K562 (cell line): Measurements from ENCODE around the gene GPR153. TPM values are rescaled to one million over a fixed set of nuclear protein-coding genes. Genes with fewer than 3 reads are reported as not detected.

Source experiments
- ATAC-seq: fragments of 200-7000 bp; cut with Tn5 transposase; 3 replicates; pipeline ENCODE4 v1.9.1; 2020; ENCODE audit warnings: moderate library complexity
- BruUV-seq: library from RNA; stranded (reverse); fragments of 400-500 nt; replicated peaks from 2 replicates; lab custom pipeline; 2021; lab: Mats Ljungman, UMichigan
- CTCF ChIA-PET: fragments of 300-600 bp; formaldehyde crosslinking; extraction: SDS; loops from one replicate; lab custom pipeline; 2021; ENCODE audit warnings: low intra/inter-chr PET ratio; lab: Yijun Ruan, JAX
- POLR2A ChIA-PET: fragments of 300-600, 350-650 bp; sonication (Branson Sonifier 250); formaldehyde crosslinking; extraction: SDS; loops from one replicate; lab custom pipeline; 2021; ENCODE audit warnings: antibody characterized with exemption, inconsistent platforms; lab: Yijun Ruan, JAX
- DNase-seq, 4 experiments: peaks; one replicate each; pipeline versions ENCODE4 v3.0.0 to v3.0.0-alpha.2; 2011 to 2018; ENCODE audit warnings: low spot score in 3 of 4, mixed read lengths in 3 of 4; ENCODE audit errors: extremely low read depth in 1 of 4
- FAIRE-seq: peaks from 2 replicates; lab custom pipeline; 2011; peaks lifted over from hg19 to GRCh38; lab: Jason Lieb, UNC
- H2AFZ ChIP-seq: 2 replicates; pipeline ENCODE4 v1.6.0; 2011; ENCODE audit warnings: low read depth, low read length, control low read depth, inconsistent platforms
- H3K27ac ChIP-seq: fragments of 200-600 bp; 3 replicates; pipeline ENCODE4 v1.8.0; 2011; ENCODE audit warnings: low read depth, mild to moderate bottlenecking, control low read depth, inconsistent platforms, low read length, moderate library complexity, mixed read lengths; ENCODE audit errors: extremely low read depth
- H3K27me3 ChIP-seq, 2 experiments: fragments of 300-600 bp in 1 of 2; 2 replicates in 1 of 2; 3 replicates in 1 of 2; pipeline versions ENCODE4 v1.6.0 to v1.8.0; 2011; ENCODE audit warnings: inconsistent platforms in 2 of 2, low read length in 2 of 2, mild to moderate bottlenecking in 1 of 2, mixed read lengths in 1 of 2, moderate library complexity in 1 of 2; ENCODE audit not compliant: control insufficient read depth in 2 of 2, insufficient read depth in 2 of 2
- H3K36me3 ChIP-seq: fragments of 300-600 bp; 3 replicates; pipeline ENCODE4 v1.8.0; 2011; ENCODE audit warnings: mild to moderate bottlenecking, low read length, inconsistent platforms; ENCODE audit not compliant: control insufficient read depth, insufficient read depth
- H3K4me1 ChIP-seq, 2 experiments: fragments of 200-600 bp in 1 of 2; replicated peaks in 1 of 2; 2 replicates in 1 of 2; 3 replicates in 1 of 2; pipeline versions ENCODE4 v1.5.1 to v1.8.0; 2011; ENCODE audit warnings: inconsistent platforms in 2 of 2, low read length in 2 of 2, mild to moderate bottlenecking in 1 of 2, mixed read lengths in 1 of 2, moderate library complexity in 1 of 2; ENCODE audit not compliant: control insufficient read depth in 2 of 2, insufficient read depth in 2 of 2
- H3K4me2 ChIP-seq: 2 replicates; pipeline ENCODE4 v1.6.1; 2011; ENCODE audit warnings: low read length, control low read depth, inconsistent platforms, mixed read lengths; ENCODE audit not compliant: insufficient read depth
- H3K4me3 ChIP-seq: fragments of 200-600 bp; sonication (generic), shearing (Covaris generic); 2 replicates; pipeline ENCODE4 v1.5.1; 2016; ENCODE audit warnings: control low read depth, inconsistent platforms
- H3K79me2 ChIP-seq: fragments of 200-600 bp; 3 replicates; pipeline ENCODE4 v1.8.0; 2011; ENCODE audit warnings: low read length, inconsistent platforms; ENCODE audit not compliant: control insufficient read depth, insufficient read depth
- H3K9ac ChIP-seq, 2 experiments: 2 replicates each; pipeline versions ENCODE4 v1.6.0 to v1.6.1; 2011; ENCODE audit warnings: low read depth in 2 of 2, low read length in 2 of 2, control low read depth in 1 of 2, inconsistent platforms in 1 of 2, mild to moderate bottlenecking in 1 of 2, mixed read lengths in 1 of 2; ENCODE audit not compliant: insufficient read depth in 1 of 2
- H3K9me1 ChIP-seq: one replicate; pipeline ENCODE4 v1.6.0; 2011; ENCODE audit warnings: inconsistent platforms, mild to moderate bottlenecking, low read length, moderate library complexity; ENCODE audit not compliant: control insufficient read depth, insufficient read depth
- H3K9me3 ChIP-seq: replicated peaks from 2 replicates; pipeline ENCODE4 v1.5.1; 2011; ENCODE audit warnings: low read depth, low read length, inconsistent platforms; ENCODE audit not compliant: control insufficient read depth, insufficient read depth
- H4K20me1 ChIP-seq: replicated peaks from 2 replicates; pipeline ENCODE4 v1.6.1; 2011; ENCODE audit warnings: low read length, inconsistent platforms, mixed read lengths; ENCODE audit not compliant: control insufficient read depth, insufficient read depth
- CHD2 ChIP-seq: IDR thresholded peaks from 2 replicates; pipeline ENCODE4 v1.6.1; 2011; ENCODE audit warnings: low read depth, low read length
- CTBP1 ChIP-seq: fragments of 450-650 bp; IDR thresholded peaks from 2 replicates; pipeline ENCODE4 v1.6.1; 2016; ENCODE audit warnings: borderline replicate concordance
- EP300 ChIP-seq: IDR thresholded peaks from 2 replicates; pipeline ENCODE4 v1.6.1; 2012; ENCODE audit warnings: low read length, improper control_type of control experiment
- EP400 ChIP-seq: fragments of 450-650 bp; IDR thresholded peaks from 2 replicates; pipeline ENCODE4 v1.6.1; 2017; ENCODE audit warnings: antibody characterized with exemption, mild to moderate bottlenecking, moderate library complexity
- HNRNPH1 ChIP-seq: fragments of 200-400 bp; formaldehyde crosslinking; optimal IDR thresholded peaks from 2 replicates; pipeline ENCODE3; 2017; ENCODE audit warnings: low read depth, mild to moderate bottlenecking, low read length, moderate library complexity
- MCM3 ChIP-seq: fragments of 450-650 bp; IDR thresholded peaks from 2 replicates; pipeline ENCODE4 v1.6.1; 2016
- NFIC ChIP-seq: fragments of 450-650 bp; IDR thresholded peaks from 2 replicates; pipeline ENCODE4 v1.6.1; 2017; ENCODE audit warnings: mild to moderate bottlenecking, inconsistent platforms
- RBM17 ChIP-seq: fragments of 200-400 bp; formaldehyde crosslinking; IDR thresholded peaks from 2 replicates; pipeline ENCODE4 v1.6.1; 2017; ENCODE audit warnings: low read depth, mild to moderate bottlenecking, low read length, borderline replicate concordance
- ZFP30 ChIP-seq: fragments of 250-450 bp; sonication (Bioruptor Pico); IDR thresholded peaks from 2 replicates; pipeline ENCODE4 v1.8.0; 2022; ENCODE audit warnings: moderate library complexity, mild to moderate bottlenecking, inconsistent platforms, borderline replicate concordance
- ZNF239 ChIP-seq: fragments of 250-450 bp; sonication (Bioruptor Pico); IDR thresholded peaks from 2 replicates; pipeline ENCODE4 v1.4.0; 2020; ENCODE audit warnings: mild to moderate bottlenecking
- ZNF347 ChIP-seq: fragments of 450-650 bp; formaldehyde crosslinking; IDR thresholded peaks from 2 replicates; pipeline ENCODE4 v1.4.0; 2020; ENCODE audit warnings: low read depth, mild to moderate bottlenecking, moderate library complexity
- WGBS: fragments of 100-300 bp; shearing (Covaris generic); methylation state at CpG from one replicate; pipeline ENCODE4 v1.1.6; 2016; ENCODE audit warnings: low coverage, mixed read lengths; ENCODE audit not compliant: insufficient coverage; ENCODE audit errors: missing lambda C conversion rate; 5-methylcytosine and 5-hydroxymethylcytosine counted together
- in situ Hi-C: fragments of 300-500 bp; cut with MboI; formaldehyde crosslinking; loops from 4 replicates; pipeline ENCODE4 v1.15.0; 2018; ENCODE audit warnings: inconsistent platforms, mixed read lengths
- intact Hi-C: fragments of 100-400 bp; cut with micrococcal nuclease; formaldehyde crosslinking; loops from 2 replicates; pipeline ENCODE4 v1.14.2; 2022
- polyA plus RNA-seq, 8 experiments: library from polyadenylated mRNA; depleted of rRNA in 4 of 8; stranded (reverse) in 5 of 8; unstranded in 3 of 8; fragments of >200 nt; fragmentation: Nextera tagmentation in 2 of 8; fragmentation: Illumina TruSeq in 1 of 8; extraction: Ambion mirVana in 2 of 8; extraction: Trizol in 1 of 8; gene quantifications; 2 replicates each; pipeline versions ENCODE4 v1.2.1 to v1.2.3, GENCODE V29; 2011 to 2014; ENCODE audit warnings: inconsistent platforms in 1 of 8, missing spikeins in 1 of 8
- total RNA-seq, 7 experiments: library from RNA; depleted of rRNA in 6 of 7; stranded (reverse); fragments of >200 nt in 6 of 7; fragmentation: Illumina TruSeq in 2 of 7; extraction: Trizol in 2 of 7; gene quantifications; 2 replicates each; pipeline versions ENCODE4 v1.2.1 to v1.2.3, GENCODE V29; 2011 to 2021; ENCODE audit warnings: low replicate concordance in 1 of 7
- TF ChIP-seq, protein P1 (sequence below): fragments of 450-650 bp; IDR thresholded peaks from 2 replicates; pipeline ENCODE4 v1.6.1; 2017; ENCODE audit warnings: antibody characterized with exemption, mild to moderate bottlenecking
- TF ChIP-seq, protein P2 (sequence below): fragments of 250-450 bp; sonication (Bioruptor Pico); IDR thresholded peaks from 2 replicates; pipeline ENCODE4 v1.4.0; 2020
- TF ChIP-seq, protein P3 (sequence below): fragments of 250-450 bp; sonication (Bioruptor Pico); IDR thresholded peaks from 2 replicates; pipeline ENCODE4 v1.8.0; 2021; ENCODE audit warnings: mild to moderate bottlenecking, moderate library complexity

GPR153 gene
- total and polyA plus RNA-seq, 9 of the 15 experiments (the other 6 are each of a cell fraction or from before 2014, with no cell fraction given) = 0.01 to 1.5 (median 0.51) TPM

DNA sequence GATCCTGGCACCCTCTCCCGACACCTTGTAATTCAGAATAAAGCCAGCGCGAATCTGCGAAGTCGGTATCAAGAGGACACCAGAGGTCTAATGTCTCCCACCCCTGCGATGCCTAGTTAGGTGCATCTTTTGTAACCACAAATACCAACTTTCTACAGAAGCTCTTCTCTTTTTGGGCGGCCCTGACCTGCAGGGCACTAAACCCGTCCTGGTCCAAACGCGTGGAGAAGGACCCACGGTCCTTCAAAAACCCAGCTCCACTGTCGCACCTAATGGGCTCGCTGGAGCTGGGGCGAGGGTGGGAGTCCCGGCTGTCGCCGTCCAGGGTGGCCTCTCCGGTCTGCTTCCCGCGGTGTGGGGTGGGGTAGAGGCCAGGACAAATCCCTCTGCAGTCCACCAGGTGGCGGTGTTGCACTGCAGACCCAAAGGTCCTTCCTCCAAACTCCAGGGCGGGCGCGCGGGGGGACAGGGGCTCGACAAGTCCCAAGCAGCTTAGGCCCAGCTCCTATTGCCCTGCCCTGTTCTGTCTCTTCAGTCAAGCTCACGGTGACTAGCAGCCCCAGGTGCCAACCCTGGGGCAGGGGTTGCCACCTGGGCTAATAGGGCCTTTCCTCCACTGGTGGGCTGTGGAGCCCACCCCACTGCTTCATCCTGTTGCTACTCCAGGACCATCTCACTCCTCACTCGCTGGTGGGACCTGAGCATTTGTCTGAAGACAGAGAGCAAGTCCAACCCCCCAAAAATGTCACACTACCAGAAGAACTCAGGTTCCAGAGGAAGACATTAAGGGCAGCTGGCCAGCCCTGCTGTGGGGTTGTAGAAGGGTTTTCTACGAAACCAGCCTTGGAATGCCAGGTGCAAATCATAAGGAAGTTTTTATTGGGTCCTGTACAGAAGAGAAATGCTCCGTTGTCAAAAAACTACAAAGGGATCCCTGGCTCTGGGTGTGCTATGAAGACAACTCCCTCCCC, 14.1 kb downstream of the GPR153 start:
- POLR2A ChIA-PET = interaction anchor here (0.6 to 1.1 kb wide), 11 partner anchors 14 to 1192 kb away, joined by 3 to 4 read pairs (median 3); no protein-coding TSS in a partner anchor
- H3K4me1 ChIP-seq = peaks cover 5 to 68% of the 10 kb centered on the region in 2 experiments; a peak in 3 of 5 replicates
- H3K9me3 ChIP-seq = no peaks in the 10 kb centered on the region
- ATAC-seq (peak; percentile 86), DNase-seq (peak; percentile 90 to 94 (median 92)), FAIRE-seq (peak; percentile 93)
- CTCF ChIA-PET = interaction anchor here (0.5 to 6.6 kb wide), 17 partner anchors 15 to 250 kb away, joined by 3 to 131 read pairs (median 4); no protein-coding TSS in a partner anchor
- 2% methylated on average over 30 of the region's 30 CpGs for WGBS
- in situ Hi-C loops = loop anchor here (5.0 kb wide), 1 partner anchor 101 kb away; no protein-coding TSS in a partner anchor
- H3K4me2 ChIP-seq = no peak overlapping the region
- H3K9me1 ChIP-seq = peaks cover 7% of the 10 kb centered on the region
- no peak overlapping the region for H2AFZ ChIP-seq
- H3K9ac ChIP-seq = 0 out of 4 replicates have a peak overlapping the region, but pooled peaks of 1 of the 2 experiments have one; percentile 11
- H3K36me3 ChIP-seq = no peaks in the 10 kb centered on the region
- H3K4me3 ChIP-seq = no peak overlapping the region
- peaks cover 51% of the 10 kb centered on the region for H4K20me1 ChIP-seq
- intact Hi-C loops = loop anchor here (1.0 to 2.0 kb wide), 5 partner anchors 34 to 193 kb away; no protein-coding TSS in a partner anchor
- BruUV-seq = no TSS peak
- no peak overlapping the region for H3K27ac ChIP-seq
- peaks cover 27 to 69% of the 10 kb centered on the region in 2 experiments for H3K27me3 ChIP-seq
- H3K79me2 ChIP-seq = no peaks in the 10 kb centered on the region
- no peak for TF ChIP-seq EP300
- TF ChIP-seq CHD2 = no peak
- no peak for TF ChIP-seq HNRNPH1
- TF ChIP-seq ZNF347 (CRISPR knock-in tag) = no peak
- TF ChIP-seq MCM3 = no peak
- TF ChIP-seq, protein P1, sequence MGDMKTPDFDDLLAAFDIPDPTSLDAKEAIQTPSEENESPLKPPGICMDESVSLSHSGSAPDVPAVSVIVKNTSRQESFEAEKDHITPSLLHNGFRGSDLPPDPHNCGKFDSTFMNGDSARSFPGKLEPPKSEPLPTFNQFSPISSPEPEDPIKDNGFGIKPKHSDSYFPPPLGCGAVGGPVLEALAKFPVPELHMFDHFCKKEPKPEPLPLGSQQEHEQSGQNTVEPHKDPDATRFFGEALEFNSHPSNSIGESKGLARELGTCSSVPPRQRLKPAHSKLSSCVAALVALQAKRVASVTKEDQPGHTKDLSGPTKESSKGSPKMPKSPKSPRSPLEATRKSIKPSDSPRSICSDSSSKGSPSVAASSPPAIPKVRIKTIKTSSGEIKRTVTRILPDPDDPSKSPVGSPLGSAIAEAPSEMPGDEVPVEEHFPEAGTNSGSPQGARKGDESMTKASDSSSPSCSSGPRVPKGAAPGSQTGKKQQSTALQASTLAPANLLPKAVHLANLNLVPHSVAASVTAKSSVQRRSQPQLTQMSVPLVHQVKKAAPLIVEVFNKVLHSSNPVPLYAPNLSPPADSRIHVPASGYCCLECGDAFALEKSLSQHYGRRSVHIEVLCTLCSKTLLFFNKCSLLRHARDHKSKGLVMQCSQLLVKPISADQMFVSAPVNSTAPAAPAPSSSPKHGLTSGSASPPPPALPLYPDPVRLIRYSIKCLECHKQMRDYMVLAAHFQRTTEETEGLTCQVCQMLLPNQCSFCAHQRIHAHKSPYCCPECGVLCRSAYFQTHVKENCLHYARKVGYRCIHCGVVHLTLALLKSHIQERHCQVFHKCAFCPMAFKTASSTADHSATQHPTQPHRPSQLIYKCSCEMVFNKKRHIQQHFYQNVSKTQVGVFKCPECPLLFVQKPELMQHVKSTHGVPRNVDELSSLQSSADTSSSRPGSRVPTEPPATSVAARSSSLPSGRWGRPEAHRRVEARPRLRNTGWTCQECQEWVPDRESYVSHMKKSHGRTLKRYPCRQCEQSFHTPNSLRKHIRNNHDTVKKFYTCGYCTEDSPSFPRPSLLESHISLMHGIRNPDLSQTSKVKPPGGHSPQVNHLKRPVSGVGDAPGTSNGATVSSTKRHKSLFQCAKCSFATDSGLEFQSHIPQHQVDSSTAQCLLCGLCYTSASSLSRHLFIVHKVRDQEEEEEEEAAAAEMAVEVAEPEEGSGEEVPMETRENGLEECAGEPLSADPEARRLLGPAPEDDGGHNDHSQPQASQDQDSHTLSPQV = no peak
- TF ChIP-seq NFIC = peak; percentile 32; the same call in 1 of the 2 replicates
- TF ChIP-seq ZNF239 (CRISPR knock-in tag) = no peak
- no peak for TF ChIP-seq EP400
- no peak for TF ChIP-seq RBM17
- no peak for TF ChIP-seq ZFP30 (CRISPR knock-in tag)
- TF ChIP-seq, protein P2, sequence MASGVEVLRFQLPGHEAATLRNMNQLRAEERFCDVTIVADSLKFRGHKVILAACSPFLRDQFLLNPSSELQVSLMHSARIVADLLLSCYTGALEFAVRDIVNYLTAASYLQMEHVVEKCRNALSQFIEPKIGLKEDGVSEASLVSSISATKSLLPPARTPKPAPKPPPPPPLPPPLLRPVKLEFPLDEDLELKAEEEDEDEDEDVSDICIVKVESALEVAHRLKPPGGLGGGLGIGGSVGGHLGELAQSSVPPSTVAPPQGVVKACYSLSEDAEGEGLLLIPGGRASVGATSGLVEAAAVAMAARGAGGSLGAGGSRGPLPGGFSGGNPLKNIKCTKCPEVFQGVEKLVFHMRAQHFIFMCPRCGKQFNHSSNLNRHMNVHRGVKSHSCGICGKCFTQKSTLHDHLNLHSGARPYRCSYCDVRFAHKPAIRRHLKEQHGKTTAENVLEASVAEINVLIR (CRISPR knock-in tag) = no peak
- TF ChIP-seq, protein P3, sequence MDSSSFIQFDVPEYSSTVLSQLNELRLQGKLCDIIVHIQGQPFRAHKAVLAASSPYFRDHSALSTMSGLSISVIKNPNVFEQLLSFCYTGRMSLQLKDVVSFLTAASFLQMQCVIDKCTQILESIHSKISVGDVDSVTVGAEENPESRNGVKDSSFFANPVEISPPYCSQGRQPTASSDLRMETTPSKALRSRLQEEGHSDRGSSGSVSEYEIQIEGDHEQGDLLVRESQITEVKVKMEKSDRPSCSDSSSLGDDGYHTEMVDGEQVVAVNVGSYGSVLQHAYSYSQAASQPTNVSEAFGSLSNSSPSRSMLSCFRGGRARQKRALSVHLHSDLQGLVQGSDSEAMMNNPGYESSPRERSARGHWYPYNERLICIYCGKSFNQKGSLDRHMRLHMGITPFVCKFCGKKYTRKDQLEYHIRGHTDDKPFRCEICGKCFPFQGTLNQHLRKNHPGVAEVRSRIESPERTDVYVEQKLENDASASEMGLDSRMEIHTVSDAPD = no peak
- TF ChIP-seq CTBP1 = peak; percentile 26; the same call in 1 of the 2 replicates
